Progenitor cell of endocrine pancreas (in vitro differentiated cells): ENCODE results near the gene CTBS. TPM values are rescaled to one million over a fixed set of nuclear protein-coding genes. Genes with fewer than 3 reads are reported as not detected.

Experiments used
- DNase-seq: peaks from one replicate; pipeline ENCODE4 v3.0.0; 2021; ENCODE audit warnings: low spot score; ENCODE audit not compliant: unreplicated experiment
- H3K27ac Mint-ChIP-seq: 2 replicates; pipeline ENCODE4 v1.8.0; 2021; ENCODE audit warnings: mild to moderate bottlenecking, moderate library complexity, mixed read lengths
- H3K27me3 Mint-ChIP-seq: 2 replicates; pipeline ENCODE4 v1.8.0; 2021; ENCODE audit warnings: mixed read lengths
- H3K36me3 Mint-ChIP-seq: 2 replicates; pipeline ENCODE4 v1.8.0; 2022; ENCODE audit warnings: mixed read lengths; ENCODE audit not compliant: insufficient read depth
- H3K4me1 Mint-ChIP-seq: 2 replicates; pipeline ENCODE4 v1.8.0; 2021; ENCODE audit warnings: low read depth, mixed read lengths
- H3K4me3 Mint-ChIP-seq: 2 replicates; pipeline ENCODE4 v1.8.0; 2021; ENCODE audit warnings: low read depth, mild to moderate bottlenecking, moderate library complexity, mixed read lengths
- H3K9me3 Mint-ChIP-seq: 2 replicates; pipeline ENCODE4 v1.8.0; 2021; ENCODE audit warnings: low read depth, mixed read lengths
- CTCF ChIP-seq: fragments of 200-600 bp; sonication (generic); IDR thresholded peaks from one replicate; pipeline ENCODE4 v1.5.0; 2021; ENCODE audit warnings: antibody characterized with exemption, mild to moderate bottlenecking; ENCODE audit not compliant: unreplicated experiment
- long read RNA-seq: library from polyadenylated mRNA; unstranded; transcript quantifications from one replicate; pipeline ENCODE4 v2.0.0, GENCODE V29; 2020
- total RNA-seq: library from RNA; stranded (reverse); gene quantifications from 2 replicates; pipeline ENCODE4 v1.2.1, GENCODE V29; 2021

CTBS gene
- 10.1 and 10.8 TPM in 2 replicates for total RNA-seq
- long read RNA-seq, full-length matches to known transcripts, result 29 of 58 reads
- long read RNA-seq, partial matches to known transcripts, result 11 of 58 reads
- long read RNA-seq, other reads (novel, unspliced or antisense), result 18 of 58 reads

- peak within 1 kb of the TSS; percentile 93 for H3K4me3 Mint-ChIP-seq
- H3K4me1 Mint-ChIP-seq, result peaks cover 27% of the 10 kb centered on the region
- peak within 1 kb of the TSS; percentile 98 for H3K27ac Mint-ChIP-seq
- peak; percentile 80 for DNase-seq
- H3K27me3 Mint-ChIP-seq, result no peaks in the 10 kb centered on the region
- peaks cover 2% of the 10 kb centered on the region for H3K9me3 Mint-ChIP-seq
- peaks cover 3% of the 10 kb centered on the region for H3K36me3 Mint-ChIP-seq
- TF ChIP-seq CTCF, result no peak
Measured at GRCh38 chr1:84573967-84574842, at the start of gene CTBS. TSS of gene CTBS (minus strand) at chr1:84574440. CDS start at chr1:84574415, 25 bp downstream.

GRCh38 chr1:84621553-84621952 is 47.3 kb upstream of the CTBS start:
- no peaks in the 10 kb centered on the region for H3K9me3 Mint-ChIP-seq
- H3K27ac Mint-ChIP-seq, result peak overlapping the region; percentile 15
- H3K4me1 Mint-ChIP-seq, result peaks cover 16% of the 10 kb centered on the region
- H3K36me3 Mint-ChIP-seq, result no peaks in the 10 kb centered on the region
- no peak overlapping the region for H3K4me3 Mint-ChIP-seq
- no peaks in the 10 kb centered on the region for H3K27me3 Mint-ChIP-seq
- no peak for DNase-seq
- TF ChIP-seq CTCF, result no peak

- peak overlapping the region; percentile 79 for H3K4me3 Mint-ChIP-seq
- H3K9me3 Mint-ChIP-seq, result no peaks in the 10 kb centered on the region
- peaks cover 16% of the 10 kb centered on the region for H3K4me1 Mint-ChIP-seq
Measured at GRCh38 chr1:84620720-84621313, 46.6 kb upstream of the CTBS start.

GRCh38 chr1:84619383-84620102 is 45.3 kb upstream of the CTBS start:
- Mint-ChIP-seq H3K27ac (peak overlapping the region; percentile 66), H3K4me1 (peaks cover 16% of the 10 kb centered on the region), H3K27me3 (no peaks in the 10 kb centered on the region), H3K4me3 (peak overlapping the region; percentile 79), H3K36me3 (peaks cover 7% of the 10 kb centered on the region), H3K9me3 (peaks cover 6% of the 10 kb centered on the region)
- DNase-seq, result no peak
- no peak for TF ChIP-seq CTCF

More at GRCh38 chr1:84620720-84621313, 46.6 kb upstream of the CTBS start:
- TF ChIP-seq CTCF, result peak; percentile 98
- Mint-ChIP-seq H3K27me3 (no peaks in the 10 kb centered on the region), H3K27ac (peak overlapping the region; percentile 91), H3K36me3 (peaks cover 2% of the 10 kb centered on the region)
- DNase-seq, result peak; percentile 85

- Mint-ChIP-seq H3K27me3 (no peaks in the 10 kb centered on the region), H3K27ac (peak overlapping the region; percentile 41), H3K4me1 (peaks cover 16% of the 10 kb centered on the region), H3K4me3 (no peak overlapping the region), H3K36me3 (peaks cover 18% of the 10 kb centered on the region), H3K9me3 (peaks cover 21% of the 10 kb centered on the region)
- TF ChIP-seq CTCF, result no peak
- no peak for DNase-seq
Measured at GRCh38 chr1:84617349-84617748, 43.1 kb upstream of the CTBS start.
